ENCODE data around the gene CACHD1. TPM values are rescaled to one million over a fixed set of nuclear protein-coding genes. Genes with fewer than 3 reads are reported as not detected.

The CACHD1 gene
- total and polyA plus RNA-seq, 2 of the 4 experiments (the other 2 are of a cell fraction) = 2.9 to 5.9 TPM

GRCh38 chr1:64482128-64482527 is 12.2 kb downstream of the CACHD1 start:
- CTCF ChIA-PET = no interaction called here
- no peak overlapping the region for H3K27ac ChIP-seq (ENCODE audit: insufficient read depth, low read length)

More at GRCh38 chr1:64482128-64482527, 12.2 kb downstream of the CACHD1 start:
- no peak overlapping the region for H2BK20ac ChIP-seq (ENCODE audit: low read depth, low read length)
- ATAC-seq (ENCODE audit: low read depth) = no peak
- POLR2A ChIA-PET (ENCODE audit: unreplicated experiment) = no interaction called here
- no peak overlapping the region for H2BK5ac ChIP-seq (ENCODE audit: low read depth, low read length, poor library complexity, severe bottlenecking)
- no peak overlapping the region for H2BK15ac ChIP-seq (ENCODE audit: low read depth, low read length)
- 0 out of 2 replicates have a peak, but pooled peaks cover 3% of the 10 kb centered on the region for H4K20me1 ChIP-seq (ENCODE audit: insufficient read depth, low read length)
- H3K23ac ChIP-seq (ENCODE audit: low read depth, low read length) = 0 out of 2 replicates have a peak overlapping the region, but pooled peaks have one; percentile 36
- no peak overlapping the region for H2AFZ ChIP-seq (replicated peaks; ENCODE audit: low read length, poor library complexity)
- no peak overlapping the region for H3K14ac ChIP-seq (replicated peaks; ENCODE audit: low read depth, low read length)
- no peak overlapping the region for H3K56ac ChIP-seq (ENCODE audit: extremely low read depth, insufficient read depth, low read length)
- in situ Hi-C loops (cut with MboI; ENCODE audit: low sequenced_read_pairs) (no loop called here), intact Hi-C loops (cut with micrococcal nuclease) (no loop called here), dilution Hi-C loops (cut with HindIII; ENCODE audit: low sequenced_read_pairs, unreplicated experiment) (no loop called here)
- TF ChIP-seq RCOR1 (IDR thresholded peaks at IDR 0.05; ENCODE audit: insufficient replicate concordance, low read length) (no peak), CTCF (conservative IDR thresholded peaks at IDR 0.05; ENCODE audit: low read depth, low read length) (no peak), CEBPB (IDR thresholded peaks at IDR 0.05; ENCODE audit: low read depth, low read length) (no peak), CHD1 (IDR thresholded peaks at IDR 0.05; ENCODE audit: low read depth, low read length) (no peak), NFE2L2 (IDR thresholded peaks at IDR 0.05; ENCODE audit: low read depth, low read length) (no peak), FOS (IDR thresholded peaks at IDR 0.05; ENCODE audit: low read depth, low read length) (no peak), MXI1 (IDR thresholded peaks at IDR 0.05; ENCODE audit: borderline replicate concordance, low read depth, low read length) (no peak), RFX5 (IDR thresholded peaks at IDR 0.05; ENCODE audit: low read depth, low read length) (no peak), ELK1 (IDR thresholded peaks at IDR 0.05; ENCODE audit: borderline replicate concordance, low read depth, low read length) (no peak), USF2 (IDR thresholded peaks at IDR 0.05; ENCODE audit: low read depth, low read length) (no peak), SMC3 (IDR thresholded peaks at IDR 0.05; ENCODE audit: low read depth, low read length) (no peak), MAFK (IDR thresholded peaks at IDR 0.05; ENCODE audit: low read depth, low read length) (no peak), BHLHE40 (IDR thresholded peaks at IDR 0.05; ENCODE audit: low read depth, low read length) (no peak), MAZ (IDR thresholded peaks at IDR 0.05; ENCODE audit: borderline replicate concordance, low read depth, low read length) (no peak), RAD21 (IDR thresholded peaks at IDR 0.05; ENCODE audit: low read length) (no peak), POLR2A (IDR thresholded peaks at IDR 0.05; ENCODE audit: low read depth, low read length) (no peak)
- peaks cover 0 to 9% of the 10 kb centered on the region in 2 experiments; a peak in 3 of 4 replicates for H3K79me1 ChIP-seq (ENCODE audit: low read depth in 1 of 2, low read length in 2 of 2)
- H3K9me3 ChIP-seq (ENCODE audit: control insufficient read depth, insufficient read depth, low read length) = no peaks in the 10 kb centered on the region
- no CpG with 5 or more reads among the region's 3 CpGs for WGBS, 2 experiments (ENCODE audit: extremely low coverage in 2 of 2, insufficient read length in 1 of 2)
- no peak overlapping the region for H2BK120ac ChIP-seq (ENCODE audit: low read depth, low read length)
- H2AK9ac ChIP-seq (replicated peaks; ENCODE audit: low read depth, low read length, poor library complexity) = no peak overlapping the region
- H3K4me1 ChIP-seq (ENCODE audit: control insufficient read depth, insufficient read depth, low read length) = no peaks in the 10 kb centered on the region
- no peak overlapping the region for H4K91ac ChIP-seq (ENCODE audit: insufficient read depth, low read depth, low read length)
- no peak overlapping the region for H3K4me2 ChIP-seq (ENCODE audit: low read depth, low read length)
- no peak overlapping the region for H3K18ac ChIP-seq (ENCODE audit: low read depth, low read length)
- H3K4ac ChIP-seq (ENCODE audit: low read depth, low read length) = no peak overlapping the region
- H3K9me1 ChIP-seq (ENCODE audit: insufficient read depth, low read length) = no peaks in the 10 kb centered on the region
- H2AK5ac ChIP-seq (ENCODE audit: low read depth, low read length) = no peak overlapping the region
- no peaks in the 10 kb centered on the region for H3K36me3 ChIP-seq (ENCODE audit: control insufficient read depth, insufficient read depth, low read length)
- H3K4me3 ChIP-seq (ENCODE audit: insufficient read depth, low read depth, low read length) = no peak overlapping the region
- BruUV-seq (replicated peaks) = no TSS peak
- no peaks in the 10 kb centered on the region; the same call in 1 of the 2 replicates for H3K27me3 ChIP-seq (ENCODE audit: control insufficient read depth, insufficient read depth, low read length)
- DNase-seq = no peak
- no peak overlapping the region for H3K9ac ChIP-seq (ENCODE audit: low read depth, low read length)
- no peak overlapping the region for H4K8ac ChIP-seq (ENCODE audit: low read depth in 2 of 2, low read length in 2 of 2)
- no peak overlapping the region for H4K5ac ChIP-seq (ENCODE audit: low read depth, low read length)
